ENCODE results near the gene DEFB112.

DNA sequence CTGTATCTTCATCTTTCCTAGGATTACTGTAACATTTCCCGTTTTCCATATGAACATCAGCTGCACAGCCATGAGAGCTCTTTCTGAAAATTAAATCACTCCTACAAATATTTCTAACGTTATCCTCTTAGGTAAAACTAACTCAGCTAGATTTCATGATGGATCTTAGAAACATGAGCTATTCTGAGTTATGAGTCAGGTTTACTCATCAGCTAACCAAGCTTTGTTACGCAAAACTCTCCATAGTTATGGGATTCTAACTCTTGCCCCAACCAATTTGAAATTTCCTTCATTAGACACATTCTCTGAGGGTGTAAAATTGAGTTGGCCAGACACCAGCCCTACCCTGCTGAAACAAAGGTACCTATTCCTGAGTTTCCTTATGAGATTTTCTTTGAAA is 41.9 kb downstream of the DEFB112 start:
- TF ChIP-seq, protein P1, sequence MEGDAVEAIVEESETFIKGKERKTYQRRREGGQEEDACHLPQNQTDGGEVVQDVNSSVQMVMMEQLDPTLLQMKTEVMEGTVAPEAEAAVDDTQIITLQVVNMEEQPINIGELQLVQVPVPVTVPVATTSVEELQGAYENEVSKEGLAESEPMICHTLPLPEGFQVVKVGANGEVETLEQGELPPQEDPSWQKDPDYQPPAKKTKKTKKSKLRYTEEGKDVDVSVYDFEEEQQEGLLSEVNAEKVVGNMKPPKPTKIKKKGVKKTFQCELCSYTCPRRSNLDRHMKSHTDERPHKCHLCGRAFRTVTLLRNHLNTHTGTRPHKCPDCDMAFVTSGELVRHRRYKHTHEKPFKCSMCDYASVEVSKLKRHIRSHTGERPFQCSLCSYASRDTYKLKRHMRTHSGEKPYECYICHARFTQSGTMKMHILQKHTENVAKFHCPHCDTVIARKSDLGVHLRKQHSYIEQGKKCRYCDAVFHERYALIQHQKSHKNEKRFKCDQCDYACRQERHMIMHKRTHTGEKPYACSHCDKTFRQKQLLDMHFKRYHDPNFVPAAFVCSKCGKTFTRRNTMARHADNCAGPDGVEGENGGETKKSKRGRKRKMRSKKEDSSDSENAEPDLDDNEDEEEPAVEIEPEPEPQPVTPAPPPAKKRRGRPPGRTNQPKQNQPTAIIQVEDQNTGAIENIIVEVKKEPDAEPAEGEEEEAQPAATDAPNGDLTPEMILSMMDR (IDR thresholded peaks at IDR 0.05), result no peak
- TF ChIP-seq POLR2AphosphoS5 (IDR thresholded peaks at IDR 0.05) (no peak), POLR2A (IDR thresholded peaks at IDR 0.05; ENCODE audit: low read depth) (no peak), EP300 (IDR thresholded peaks at IDR 0.05) (no peak)

Data from esophagus muscularis mucosa (tissue), 4 donors.